Measurements from ENCODE around the gene ENPP1. TPM values are rescaled to one million over a fixed set of nuclear protein-coding genes. Genes with fewer than 3 reads are reported as not detected.
"Not testable (repeated sequence)": the region's sequence is repeated elsewhere in the genome, so short reads cannot be mapped to it uniquely, and the experiment has no call there.

ENPP1 gene
- total and polyA plus RNA-seq, 2 donors: 5.7 to 10.4 TPM

DNA sequence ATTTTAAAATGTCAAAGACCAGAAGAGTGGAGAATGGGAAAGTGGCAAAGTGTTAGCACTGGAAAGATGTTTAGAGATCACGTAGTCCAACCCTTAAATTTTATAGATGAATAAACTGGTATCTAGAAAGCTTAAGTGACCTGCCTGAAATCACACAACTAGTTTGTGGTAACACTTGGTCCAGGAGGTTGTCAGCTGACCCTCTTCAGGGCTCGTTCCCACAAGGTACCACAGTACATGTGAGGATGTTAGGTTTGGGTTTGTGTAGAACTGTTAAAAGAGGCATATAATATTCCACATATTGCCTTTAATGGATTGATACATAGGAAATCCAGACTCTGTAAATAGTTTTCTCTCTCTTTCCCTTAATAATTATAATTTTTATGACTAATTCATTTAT lies 39.1 kb downstream of the ENPP1 start:
- H3K27ac ChIP-seq (ENCODE audit: low read depth in 1 of 2, low read length in 1 of 2): no peak overlapping the region
- no peaks in the 10 kb centered on the region for H3K27me3 ChIP-seq (ENCODE audit: control insufficient read depth in 2 of 2, insufficient read depth in 1 of 2, low read length in 1 of 2)
- no peak for DNase-seq (ENCODE audit: low read depth in 6 of 9, low spot score in 9 of 9)
- no peak overlapping the region for H3K4me3 ChIP-seq (ENCODE audit: low read length in 2 of 2)
- H3K36me3 ChIP-seq (ENCODE audit: control insufficient read depth in 2 of 2, insufficient read depth in 2 of 2, low read length in 1 of 2): no peaks in the 10 kb centered on the region
- 88% methylated on average over 2 of the region's 2 CpGs for WGBS
- no peaks in the 10 kb centered on the region for H3K9me3 ChIP-seq (ENCODE audit: control insufficient read depth in 2 of 2, insufficient read depth in 1 of 2, low read length in 1 of 2)
- H3K4me1 ChIP-seq (ENCODE audit: control insufficient read depth in 2 of 2, insufficient read depth in 2 of 2, low read length in 2 of 2): no peaks in the 10 kb centered on the region

DNA sequence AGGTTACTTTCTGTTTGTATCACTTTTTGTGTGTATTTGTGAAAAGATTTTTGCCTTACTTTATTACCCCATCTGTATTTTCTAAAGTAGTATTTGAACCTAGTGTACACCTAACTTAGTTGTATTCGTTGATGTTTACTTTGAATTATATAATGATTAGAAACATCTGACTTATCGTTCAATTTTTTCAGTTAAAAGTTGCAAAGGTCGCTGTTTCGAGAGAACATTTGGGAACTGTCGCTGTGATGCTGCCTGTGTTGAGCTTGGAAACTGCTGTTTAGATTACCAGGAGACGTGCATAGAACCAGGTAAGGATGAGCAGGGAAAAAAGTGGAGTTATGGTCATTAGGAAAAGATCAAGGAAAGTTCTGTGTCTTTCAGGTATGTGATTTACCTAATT lies 42.0 kb downstream of the ENPP1 start:
- DNase-seq (ENCODE audit: low read depth in 6 of 9, low spot score in 9 of 9): no peak
- H3K27me3 ChIP-seq (ENCODE audit: control insufficient read depth in 2 of 2, insufficient read depth in 1 of 2, low read length in 1 of 2): no peaks in the 10 kb centered on the region
- no peak overlapping the region for H3K27ac ChIP-seq (ENCODE audit: low read depth in 1 of 2, low read length in 1 of 2)
- WGBS: 96% methylated on average over 6 of the region's 6 CpGs
- H3K4me3 ChIP-seq (ENCODE audit: low read length in 2 of 2): no peak overlapping the region
- H3K4me1 ChIP-seq (ENCODE audit: control insufficient read depth in 2 of 2, insufficient read depth in 2 of 2, low read length in 2 of 2): no peaks in the 10 kb centered on the region
- no peaks in the 10 kb centered on the region for H3K9me3 ChIP-seq (ENCODE audit: control insufficient read depth in 2 of 2, insufficient read depth in 1 of 2, low read length in 1 of 2)
- H3K36me3 ChIP-seq (ENCODE audit: control insufficient read depth in 2 of 2, insufficient read depth in 2 of 2, low read length in 1 of 2): no peaks in the 10 kb centered on the region

DNA sequence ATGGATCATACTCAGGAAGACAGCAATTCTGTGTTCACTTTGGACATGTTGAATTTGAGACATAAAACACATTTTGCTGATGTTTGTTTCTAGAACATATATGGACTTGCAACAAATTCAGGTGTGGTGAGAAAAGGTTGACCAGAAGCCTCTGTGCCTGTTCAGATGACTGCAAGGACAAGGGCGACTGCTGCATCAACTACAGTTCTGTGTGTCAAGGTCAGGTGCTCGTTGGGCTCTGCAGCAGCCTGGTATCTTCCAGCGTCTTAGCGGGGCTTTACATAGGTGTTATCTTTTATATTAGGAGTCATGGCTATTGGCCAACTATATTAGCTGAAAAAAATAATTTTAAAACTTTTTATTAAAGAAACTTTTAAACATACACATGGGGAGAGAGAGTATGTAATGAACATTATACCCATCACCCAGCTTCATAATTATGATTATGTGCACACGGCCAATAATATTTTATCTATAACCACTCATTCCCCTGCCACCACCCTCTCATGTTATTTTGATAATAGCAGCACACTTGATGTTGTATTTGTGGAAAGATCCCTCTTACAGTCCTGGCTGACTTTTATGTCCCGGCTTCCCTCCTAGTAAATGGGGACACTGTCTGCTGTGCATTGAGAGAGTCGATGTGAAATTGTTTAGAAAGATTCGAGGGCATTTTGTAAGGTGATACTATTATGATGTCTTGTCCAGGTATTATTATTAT lies 43.4 kb downstream of the ENPP1 start:
- H3K4me1 ChIP-seq (ENCODE audit: control insufficient read depth in 2 of 2, insufficient read depth in 2 of 2, low read length in 2 of 2): no peaks in the 10 kb centered on the region
- no peaks in the 10 kb centered on the region for H3K36me3 ChIP-seq (ENCODE audit: control insufficient read depth in 2 of 2, insufficient read depth in 2 of 2, low read length in 1 of 2)
- H3K4me3 ChIP-seq (ENCODE audit: low read length in 2 of 2): no peak overlapping the region
- WGBS: 95% methylated on average over 8 of the region's 8 CpGs
- no peak overlapping the region for H3K27ac ChIP-seq (ENCODE audit: low read depth in 1 of 2, low read length in 1 of 2)
- H3K9me3 ChIP-seq (ENCODE audit: control insufficient read depth in 2 of 2, insufficient read depth in 1 of 2, low read length in 1 of 2): no peaks in the 10 kb centered on the region
- DNase-seq (ENCODE audit: low read depth in 6 of 9, low spot score in 9 of 9): no peak
- no peaks in the 10 kb centered on the region for H3K27me3 ChIP-seq (ENCODE audit: control insufficient read depth in 2 of 2, insufficient read depth in 1 of 2, low read length in 1 of 2)

DNA sequence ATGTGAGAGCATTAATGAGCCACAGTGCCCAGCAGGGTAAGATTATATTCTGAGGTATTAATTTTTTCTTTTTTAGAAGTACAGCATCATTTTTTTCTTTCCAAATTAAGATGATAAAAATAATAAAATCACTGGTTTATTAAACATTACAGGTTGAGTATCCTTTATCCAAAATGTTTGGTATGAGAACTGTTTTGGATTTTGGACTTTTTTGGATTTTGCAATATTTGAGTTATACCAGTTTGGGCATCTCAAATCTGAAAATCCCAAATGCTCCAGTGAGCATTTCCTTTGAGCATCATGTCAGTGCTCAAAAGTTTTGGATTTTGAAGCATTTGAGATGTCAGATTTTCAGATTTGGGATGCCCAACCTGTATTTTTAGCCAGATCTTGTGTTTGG lies 44.4 kb downstream of the ENPP1 start:
- no peak overlapping the region for H3K4me3 ChIP-seq (ENCODE audit: low read length in 2 of 2)
- H3K4me1 ChIP-seq (ENCODE audit: control insufficient read depth in 2 of 2, insufficient read depth in 2 of 2, low read length in 2 of 2): no peaks in the 10 kb centered on the region
- no peaks in the 10 kb centered on the region for H3K36me3 ChIP-seq (ENCODE audit: control insufficient read depth in 2 of 2, insufficient read depth in 2 of 2, low read length in 1 of 2)
- no peak for DNase-seq (ENCODE audit: low read depth in 6 of 9, low spot score in 9 of 9)
- H3K9me3 ChIP-seq (ENCODE audit: control insufficient read depth in 2 of 2, insufficient read depth in 1 of 2, low read length in 1 of 2): no peaks in the 10 kb centered on the region
- no peak overlapping the region for H3K27ac ChIP-seq (ENCODE audit: low read depth in 1 of 2, low read length in 1 of 2)
- no peaks in the 10 kb centered on the region for H3K27me3 ChIP-seq (ENCODE audit: control insufficient read depth in 2 of 2, insufficient read depth in 1 of 2, low read length in 1 of 2)

DNA sequence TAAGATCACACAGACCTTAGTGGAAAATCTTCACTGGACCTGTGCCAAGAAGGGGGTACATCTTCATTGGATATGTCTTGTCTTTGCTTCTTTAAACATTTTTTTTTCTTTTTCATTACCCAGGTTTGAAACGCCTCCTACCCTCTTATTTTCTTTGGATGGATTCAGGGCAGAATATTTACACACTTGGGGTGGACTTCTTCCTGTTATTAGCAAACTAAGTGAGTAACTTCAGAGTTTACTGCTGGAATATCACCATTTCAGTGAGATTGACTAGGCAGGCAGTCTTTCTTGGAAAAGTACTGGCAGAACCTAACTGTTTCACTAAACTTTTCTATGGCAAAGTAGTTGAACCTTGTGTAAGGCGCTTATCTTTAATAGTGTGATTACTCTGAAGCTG lies 47.0 kb downstream of the ENPP1 start:
- Histone ChIP-seq H3K27me3 (ENCODE audit: control insufficient read depth in 2 of 2, insufficient read depth in 1 of 2, low read length in 1 of 2) (no peaks in the 10 kb centered on the region), H3K9me3 (ENCODE audit: control insufficient read depth in 2 of 2, insufficient read depth in 1 of 2, low read length in 1 of 2) (no peaks in the 10 kb centered on the region), H3K36me3 (ENCODE audit: control insufficient read depth in 2 of 2, insufficient read depth in 2 of 2, low read length in 1 of 2) (no peaks in the 10 kb centered on the region), H3K27ac (ENCODE audit: low read depth in 1 of 2, low read length in 1 of 2) (no peak overlapping the region), H3K4me3 (ENCODE audit: low read length in 2 of 2) (no peak overlapping the region), H3K4me1 (ENCODE audit: control insufficient read depth in 2 of 2, insufficient read depth in 2 of 2, low read length in 2 of 2) (no peaks in the 10 kb centered on the region)
- no peak for DNase-seq (ENCODE audit: low read depth in 6 of 9, low spot score in 9 of 9)
- 96% methylated on average over 2 of the region's 2 CpGs for WGBS

DNA sequence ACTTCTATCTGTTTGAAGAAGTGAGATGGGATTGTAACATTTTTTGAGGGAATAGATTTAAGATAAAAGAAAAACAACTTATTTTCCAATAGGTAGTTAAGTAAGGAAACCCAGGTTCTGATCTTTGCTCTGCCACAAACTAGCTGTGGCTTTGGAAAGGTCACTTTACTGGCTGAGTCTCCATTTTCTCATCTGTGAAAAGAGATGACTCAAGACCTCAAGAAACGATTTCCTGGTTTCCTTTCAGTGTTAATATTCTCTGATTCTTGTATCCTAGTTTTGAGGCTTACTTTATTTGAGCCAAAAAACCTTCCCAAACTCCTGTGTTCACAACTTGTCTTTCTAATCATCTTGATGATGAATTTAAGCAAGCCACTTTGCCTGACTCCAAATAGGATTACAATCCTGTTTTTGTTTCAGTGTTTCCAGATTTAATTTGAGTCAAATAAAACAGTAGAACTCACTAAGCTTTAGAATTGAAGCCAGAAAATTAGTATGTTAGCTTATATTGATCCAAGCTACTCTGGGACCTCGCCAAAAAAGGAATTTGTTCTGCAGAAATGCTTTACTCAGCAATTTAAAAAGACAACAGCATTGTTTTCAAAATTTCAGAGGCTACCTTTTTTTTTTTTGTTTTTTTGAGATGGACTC lies 51.1 kb downstream of the ENPP1 start:
- Histone ChIP-seq H3K36me3 (ENCODE audit: control insufficient read depth in 2 of 2, insufficient read depth in 2 of 2, low read length in 1 of 2) (no peaks in the 10 kb centered on the region), H3K27me3 (ENCODE audit: control insufficient read depth in 2 of 2, insufficient read depth in 1 of 2, low read length in 1 of 2) (no peaks in the 10 kb centered on the region), H3K27ac (ENCODE audit: low read depth in 1 of 2, low read length in 1 of 2) (no peak overlapping the region), H3K9me3 (ENCODE audit: control insufficient read depth in 2 of 2, insufficient read depth in 1 of 2, low read length in 1 of 2) (no peaks in the 10 kb centered on the region), H3K4me1 (ENCODE audit: control insufficient read depth in 2 of 2, insufficient read depth in 2 of 2, low read length in 2 of 2) (no peaks in the 10 kb centered on the region), H3K4me3 (ENCODE audit: low read length in 2 of 2) (no peak overlapping the region)
- no peak for DNase-seq (ENCODE audit: low read depth in 6 of 9, low spot score in 9 of 9)
- 71% methylated on average over 2 of the region's 2 CpGs for WGBS

DNA sequence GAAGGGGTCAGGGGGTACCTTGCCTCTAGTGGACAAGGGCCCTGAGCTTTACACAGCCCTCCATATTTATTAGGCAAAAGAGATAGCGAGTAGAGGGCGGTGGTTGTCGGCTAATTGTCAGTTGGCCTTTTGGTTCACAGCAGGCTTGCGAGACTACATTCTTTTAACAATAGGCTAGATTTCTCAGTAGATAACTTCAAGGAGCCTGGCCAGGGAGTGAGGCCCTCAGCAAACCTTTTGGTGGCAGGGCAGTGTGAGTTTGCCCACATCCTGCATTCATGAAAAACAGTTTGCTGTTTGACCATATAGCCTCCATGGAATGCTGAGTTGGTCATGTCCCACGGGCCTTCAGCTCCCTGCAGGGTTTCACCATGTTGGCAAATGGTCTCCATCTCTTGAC lies 51.8 kb downstream of the ENPP1 start:
- not testable (repeated sequence) for H3K4me3 ChIP-seq (ENCODE audit: low read length in 2 of 2); DNase-seq (ENCODE audit: low read depth in 6 of 9, low spot score in 9 of 9); H3K36me3 ChIP-seq (ENCODE audit: control insufficient read depth in 2 of 2, insufficient read depth in 2 of 2, low read length in 1 of 2); H3K9me3 ChIP-seq (ENCODE audit: control insufficient read depth in 2 of 2, insufficient read depth in 1 of 2, low read length in 1 of 2); H3K27ac ChIP-seq (ENCODE audit: low read depth in 1 of 2, low read length in 1 of 2); H3K27me3 ChIP-seq (ENCODE audit: control insufficient read depth in 2 of 2, insufficient read depth in 1 of 2, low read length in 1 of 2); H3K4me1 ChIP-seq (ENCODE audit: control insufficient read depth in 2 of 2, insufficient read depth in 2 of 2, low read length in 2 of 2)
- WGBS: 93% methylated on average over 5 of the region's 5 CpGs

DNA sequence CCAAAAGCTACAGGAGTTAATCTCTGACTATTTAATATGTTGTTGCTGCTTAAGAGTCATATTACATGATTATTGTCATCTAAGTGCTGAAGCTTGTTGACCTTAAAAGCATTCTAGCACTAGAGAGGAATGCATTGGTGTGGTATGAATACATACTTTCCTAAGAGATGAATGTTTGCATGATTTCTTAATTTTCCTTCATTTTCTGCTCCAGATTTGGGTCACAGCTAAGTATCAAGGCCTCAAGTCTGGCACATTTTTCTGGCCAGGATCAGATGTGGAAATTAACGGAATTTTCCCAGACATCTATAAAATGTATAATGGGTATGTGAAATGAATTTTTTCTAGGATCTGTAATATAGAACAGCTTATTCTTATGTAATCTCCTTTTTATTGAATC lies 53.6 kb downstream of the ENPP1 start:
- no peak for DNase-seq (ENCODE audit: low read depth in 6 of 9, low spot score in 9 of 9)
- no peak overlapping the region for H3K4me3 ChIP-seq (ENCODE audit: low read length in 2 of 2)
- no peaks in the 10 kb centered on the region for H3K36me3 ChIP-seq (ENCODE audit: control insufficient read depth in 2 of 2, insufficient read depth in 2 of 2, low read length in 1 of 2)
- no peaks in the 10 kb centered on the region for H3K9me3 ChIP-seq (ENCODE audit: control insufficient read depth in 2 of 2, insufficient read depth in 1 of 2, low read length in 1 of 2)
- H3K27me3 ChIP-seq (ENCODE audit: control insufficient read depth in 2 of 2, insufficient read depth in 1 of 2, low read length in 1 of 2): no peaks in the 10 kb centered on the region
- H3K27ac ChIP-seq (ENCODE audit: low read depth in 1 of 2, low read length in 1 of 2): no peak overlapping the region
- H3K4me1 ChIP-seq (ENCODE audit: control insufficient read depth in 2 of 2, insufficient read depth in 2 of 2, low read length in 2 of 2): no peaks in the 10 kb centered on the region
- WGBS: 91% methylated on average over 1 of the region's 1 CpG

DNA sequence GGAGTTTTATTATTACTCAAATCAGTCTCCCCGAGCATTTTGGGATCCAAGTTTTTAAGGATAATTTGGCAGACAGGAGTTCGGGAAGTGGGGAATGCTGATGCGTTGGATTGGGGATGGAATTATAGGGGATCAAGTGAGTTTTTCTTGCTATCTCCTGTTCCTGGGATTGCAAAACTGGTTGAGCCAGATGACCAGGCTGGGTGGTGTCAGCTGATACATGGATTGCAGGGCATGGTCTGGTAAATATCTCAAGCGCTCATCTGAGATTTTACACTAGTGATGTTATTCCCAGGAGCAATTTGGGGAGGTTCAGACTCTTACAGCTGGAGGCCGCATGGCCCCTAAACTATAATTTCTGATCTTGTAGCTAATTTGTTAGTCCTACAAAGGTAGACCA lies 54.7 kb downstream of the ENPP1 start:
- H3K9me3 ChIP-seq (ENCODE audit: control insufficient read depth in 2 of 2, insufficient read depth in 1 of 2, low read length in 1 of 2): no peaks in the 10 kb centered on the region
- no peak overlapping the region for H3K27ac ChIP-seq (ENCODE audit: low read depth in 1 of 2, low read length in 1 of 2)
- no peak overlapping the region for H3K4me3 ChIP-seq (ENCODE audit: low read length in 2 of 2)
- WGBS: 98% methylated on average over 5 of the region's 5 CpGs
- no peaks in the 10 kb centered on the region for H3K4me1 ChIP-seq (ENCODE audit: control insufficient read depth in 2 of 2, insufficient read depth in 2 of 2, low read length in 2 of 2)
- no peaks in the 10 kb centered on the region for H3K36me3 ChIP-seq (ENCODE audit: control insufficient read depth in 2 of 2, insufficient read depth in 2 of 2, low read length in 1 of 2)
- H3K27me3 ChIP-seq (ENCODE audit: control insufficient read depth in 2 of 2, insufficient read depth in 1 of 2, low read length in 1 of 2): no peaks in the 10 kb centered on the region
- DNase-seq (ENCODE audit: low read depth in 6 of 9, low spot score in 9 of 9): no peak
